Smooth muscle cell of the pulmonary artery (primary cell): ENCODE measurements around the gene ZNG1C. TPM values are rescaled to one million over a fixed set of nuclear protein-coding genes. Genes with fewer than 3 reads are reported as not detected.

Source experiments
- total RNA-seq: library from RNA; depleted of rRNA; stranded (reverse); fragments of >200 nt; gene quantifications from 2 replicates; pipeline ENCODE4 v1.2.3, GENCODE V29; 2014

ZNG1C gene
- total RNA-seq = 19.3 and 20.9 TPM in 2 replicates

GRCh38 chr9:68241683-68242082, at the start of gene ZNG1C:
TSS of gene ZNG1C (plus strand) at chr9:68241983. CDS start at chr9:68242032, 49 bp downstream.

GRCh38 chr9:68302567-68302966, 60.8 kb downstream of the ZNG1C start, which contains the start of gene FOXD4L3:
TSS of gene FOXD4L3 (plus strand) at chr9:68302867. CDS start at chr9:68302952, 85 bp downstream.

Other genes starting within 250 kb of the ZNG1C start
- 0.07 and 0.10 TPM in 2 replicates for gene FOXD4L3, start 60.9 kb downstream of the ZNG1C start, total RNA-seq
- gene PGM5, start 114.6 kb downstream of the ZNG1C start, total RNA-seq = 16.3 and 33.3 TPM in 2 replicates